SK-N-SH (cell line): ENCODE data around the gene CYP11A1. TPM values are rescaled to one million over a fixed set of nuclear protein-coding genes. Genes with fewer than 3 reads are reported as not detected.

Experiments used
- CTCF ChIA-PET: fragments of 300-600, 350-600 bp; formaldehyde crosslinking; extraction: SDS; loops from one replicate; lab custom pipeline; 2021; lab: Yijun Ruan, JAX
- POLR2A ChIA-PET: fragments of 350-600 bp; sonication (Branson Sonifier 250); formaldehyde crosslinking; extraction: SDS; loops from one replicate; lab custom pipeline; 2020; ENCODE audit warnings: antibody characterized with exemption, inconsistent platforms; lab: Yijun Ruan, JAX
- DNase-seq: peaks from one replicate; pipeline ENCODE4 v3.0.0; 2012
- H2AFZ ChIP-seq: fragments of 200-600 bp; sonication (generic); 2 replicates; pipeline ENCODE4 v1.8.1; 2016; ENCODE audit warnings: antibody characterized with exemption, mild to moderate bottlenecking, low read depth
- H3F3A ChIP-seq: fragments of 200-600 bp; sonication (generic); replicated peaks from 2 replicates; pipeline ENCODE3; 2016; ENCODE audit warnings: antibody characterized with exemption, mild to moderate bottlenecking; ENCODE audit not compliant: insufficient read depth
- H3K27ac ChIP-seq, 2 experiments: fragments of 200-500 bp in 1 of 2; fragments of 200-600 bp in 1 of 2; sonication (Bioruptor generic) in 1 of 2; sonication (generic), shearing (Covaris generic) in 1 of 2; 2 replicates each; pipeline versions ENCODE4 v1.5.1 to v1.6.1; 2014 to 2016; ENCODE audit warnings: low read depth in 2 of 2, inconsistent platforms in 1 of 2, low read length in 1 of 2, mild to moderate bottlenecking in 1 of 2, mixed read lengths in 1 of 2
- H3K27me3 ChIP-seq: fragments of 200-600 bp; sonication (generic), shearing (Covaris generic); 2 replicates; pipeline ENCODE4 v1.6.1; 2016; ENCODE audit warnings: mixed run types; ENCODE audit not compliant: insufficient read depth
- H3K36me3 ChIP-seq, 2 experiments: fragments of 200-500 bp in 1 of 2; fragments of 200-600 bp in 1 of 2; sonication (Bioruptor generic) in 1 of 2; sonication (generic) in 1 of 2; replicated peaks in 1 of 2; 2 replicates each; pipeline versions ENCODE3 to v1.5.1; 2014 to 2016; ENCODE audit warnings: low read length in 1 of 2, mild to moderate bottlenecking in 1 of 2; ENCODE audit not compliant: insufficient read depth in 2 of 2, control insufficient read depth in 1 of 2
- H3K4me1 ChIP-seq, 2 experiments: fragments of 200-500 bp in 1 of 2; fragments of 200-600 bp in 1 of 2; sonication (Bioruptor generic) in 1 of 2; sonication (generic), shearing (Covaris generic) in 1 of 2; 2 replicates each; pipeline versions ENCODE4 v1.5.1 to v1.6.1; 2014 to 2016; ENCODE audit warnings: low read depth in 1 of 2, low read length in 1 of 2, mixed run types in 1 of 2; ENCODE audit not compliant: insufficient read depth in 2 of 2, control insufficient read depth in 1 of 2
- H3K4me2 ChIP-seq: fragments of 200-600 bp; sonication (generic), shearing (Covaris generic); 2 replicates; pipeline ENCODE4 v1.6.1; 2017; ENCODE audit warnings: mixed run types
- H3K4me3 ChIP-seq, 2 experiments: fragments of 200-500 bp in 1 of 2; fragments of 200-600 bp in 1 of 2; sonication (Bioruptor generic) in 1 of 2; sonication (generic), shearing (Covaris generic) in 1 of 2; 2 replicates each; pipeline versions ENCODE4 v1.5.1 to v1.8.1; 2014 to 2016; ENCODE audit warnings: low read depth in 2 of 2, inconsistent platforms in 1 of 2, low read length in 1 of 2, mild to moderate bottlenecking in 1 of 2, mixed read lengths in 1 of 2, moderate library complexity in 1 of 2
- H3K79me2 ChIP-seq: fragments of 200-600 bp; sonication (generic); 2 replicates; pipeline ENCODE4 v1.8.1; 2017; ENCODE audit warnings: mild to moderate bottlenecking; ENCODE audit not compliant: insufficient read depth
- H3K9ac ChIP-seq: fragments of 200-600 bp; sonication (generic); 2 replicates; pipeline ENCODE4 v1.6.1; 2017; ENCODE audit warnings: mixed run types
- H3K9me2 ChIP-seq: fragments of 200-600 bp; sonication (generic); 2 replicates; pipeline ENCODE4 v1.6.1; 2017; ENCODE audit warnings: mixed run types
- H3K9me3 ChIP-seq: fragments of 200-600 bp; sonication (generic); 2 replicates; pipeline ENCODE4 v1.6.1; 2017; ENCODE audit warnings: mixed run types, mild to moderate bottlenecking, moderate library complexity
- H4K20me1 ChIP-seq: fragments of 200-600 bp; sonication (generic); 2 replicates; pipeline ENCODE4 v1.6.1; 2017; ENCODE audit warnings: mild to moderate bottlenecking, mixed run types; ENCODE audit not compliant: insufficient read depth
- ELF1 ChIP-seq: IDR thresholded peaks from 2 replicates; pipeline ENCODE4 v1.4.0; 2012
- EP300 ChIP-seq, 2 experiments: IDR thresholded peaks; 2 replicates each; pipeline versions ENCODE4 v1.4.0 to v1.6.1; 2012; ENCODE audit warnings: borderline replicate concordance in 1 of 2, low read depth in 1 of 2, low read length in 1 of 2
- GABPA ChIP-seq: IDR thresholded peaks from 2 replicates; pipeline ENCODE4 v1.4.0; 2012; ENCODE audit warnings: low read depth, mild to moderate bottlenecking
- IRF3 ChIP-seq: fragments of 150-350 bp; IDR thresholded peaks from 2 replicates; pipeline ENCODE4 v1.6.1; 2016; ENCODE audit warnings: mild to moderate bottlenecking, low read depth, low read length
- JUND ChIP-seq: IDR thresholded peaks from 2 replicates; pipeline ENCODE4 v1.4.0; 2012
- POLR2AphosphoS5 ChIP-seq: IDR thresholded peaks from 2 replicates; pipeline ENCODE4 v1.6.1; 2012; ENCODE audit warnings: low read depth, low read length
- RCOR1 ChIP-seq: fragments of 150-350 bp; IDR thresholded peaks from 2 replicates; pipeline ENCODE4 v1.6.1; 2017; ENCODE audit warnings: antibody characterized with exemption, low read length
- RFX5 ChIP-seq: IDR thresholded peaks from 2 replicates; pipeline ENCODE4 v1.6.1; 2012; ENCODE audit warnings: mild to moderate bottlenecking, improper control_type of control experiment, low read length
- SIN3A ChIP-seq: IDR thresholded peaks from 2 replicates; pipeline ENCODE4 v1.6.1; 2012; ENCODE audit warnings: low read depth, mild to moderate bottlenecking, low read length, moderate library complexity, borderline replicate concordance
- SMC3 ChIP-seq: IDR thresholded peaks from 2 replicates; pipeline ENCODE4 v1.6.1; 2012; ENCODE audit warnings: low read depth, low read length, improper control_type of control experiment
- TEAD4 ChIP-seq: IDR thresholded peaks from 2 replicates; pipeline ENCODE4 v1.4.0; 2012; ENCODE audit warnings: mild to moderate bottlenecking, borderline replicate concordance; ENCODE audit not compliant: insufficient read depth
- USF2 ChIP-seq: fragments of 150-350 bp; IDR thresholded peaks from 2 replicates; pipeline ENCODE4 v1.6.1; 2017; ENCODE audit warnings: antibody characterized with exemption, low read length, low read depth, borderline replicate concordance
- WGBS: methylation state at CpG from one replicate; pipeline ENCODE4 v1.1.6; 2017; ENCODE audit warnings: low lambda C conversion rate; 5-methylcytosine and 5-hydroxymethylcytosine counted together
- polyA plus RNA-seq, 3 experiments: library from polyadenylated mRNA; depleted of rRNA; stranded (reverse); fragments of >200 nt; gene quantifications; 2 replicates each; pipeline ENCODE4 v1.2.3, GENCODE V29; 2012
- TF ChIP-seq, protein P1 (sequence below): IDR thresholded peaks from 2 replicates; pipeline ENCODE4 v1.6.1; 2012; ENCODE audit warnings: mild to moderate bottlenecking, low read depth, low read length, moderate library complexity

Gene CYP11A1
- polyA plus RNA-seq, 1 of the 3 experiments (the other 2 are of a cell fraction), result 0.08 TPM

DNA sequence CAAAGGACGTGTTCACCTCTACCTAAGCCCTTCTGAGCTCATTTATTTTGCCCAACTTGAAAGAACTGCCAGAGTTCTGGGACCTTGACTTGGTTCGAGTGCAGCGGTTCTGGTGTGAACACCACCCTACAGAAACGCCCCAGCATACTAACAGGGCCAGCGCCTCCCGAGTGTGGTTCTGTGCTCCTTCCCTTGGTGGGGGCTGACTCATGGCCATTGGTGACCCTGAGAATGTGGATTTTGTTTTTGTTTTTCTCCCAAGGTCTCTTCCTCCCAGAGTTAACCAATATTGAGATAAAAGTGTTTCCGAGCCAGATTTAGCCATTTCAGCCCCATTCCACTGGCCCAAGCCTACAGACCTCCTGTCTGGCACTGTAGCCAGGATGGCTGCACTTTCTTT, 38.4 kb upstream of the CYP11A1 start:
- POLR2A ChIA-PET, result no interaction called here
- Histone ChIP-seq H3K4me1 (peaks cover 0 to 12% of the 10 kb centered on the region in 2 experiments; a peak in 2 of 4 replicates), H3K4me3 (no peak overlapping the region), H3K9me3 (no peaks in the 10 kb centered on the region)
- TF ChIP-seq JUND (no peak), POLR2AphosphoS5 (no peak), GABPA (no peak), SMC3 (no peak), SIN3A (no peak), EP300 (IDR thresholded peaks at IDR 0.05; ENCODE audit: borderline replicate concordance in 1 of 2, low read depth in 1 of 2, low read length in 1 of 2) (no peak), TEAD4 (no peak), RFX5 (no peak), USF2 (no peak), IRF3 (no peak), RCOR1 (no peak), ELF1 (no peak)
- TF ChIP-seq, protein P1, sequence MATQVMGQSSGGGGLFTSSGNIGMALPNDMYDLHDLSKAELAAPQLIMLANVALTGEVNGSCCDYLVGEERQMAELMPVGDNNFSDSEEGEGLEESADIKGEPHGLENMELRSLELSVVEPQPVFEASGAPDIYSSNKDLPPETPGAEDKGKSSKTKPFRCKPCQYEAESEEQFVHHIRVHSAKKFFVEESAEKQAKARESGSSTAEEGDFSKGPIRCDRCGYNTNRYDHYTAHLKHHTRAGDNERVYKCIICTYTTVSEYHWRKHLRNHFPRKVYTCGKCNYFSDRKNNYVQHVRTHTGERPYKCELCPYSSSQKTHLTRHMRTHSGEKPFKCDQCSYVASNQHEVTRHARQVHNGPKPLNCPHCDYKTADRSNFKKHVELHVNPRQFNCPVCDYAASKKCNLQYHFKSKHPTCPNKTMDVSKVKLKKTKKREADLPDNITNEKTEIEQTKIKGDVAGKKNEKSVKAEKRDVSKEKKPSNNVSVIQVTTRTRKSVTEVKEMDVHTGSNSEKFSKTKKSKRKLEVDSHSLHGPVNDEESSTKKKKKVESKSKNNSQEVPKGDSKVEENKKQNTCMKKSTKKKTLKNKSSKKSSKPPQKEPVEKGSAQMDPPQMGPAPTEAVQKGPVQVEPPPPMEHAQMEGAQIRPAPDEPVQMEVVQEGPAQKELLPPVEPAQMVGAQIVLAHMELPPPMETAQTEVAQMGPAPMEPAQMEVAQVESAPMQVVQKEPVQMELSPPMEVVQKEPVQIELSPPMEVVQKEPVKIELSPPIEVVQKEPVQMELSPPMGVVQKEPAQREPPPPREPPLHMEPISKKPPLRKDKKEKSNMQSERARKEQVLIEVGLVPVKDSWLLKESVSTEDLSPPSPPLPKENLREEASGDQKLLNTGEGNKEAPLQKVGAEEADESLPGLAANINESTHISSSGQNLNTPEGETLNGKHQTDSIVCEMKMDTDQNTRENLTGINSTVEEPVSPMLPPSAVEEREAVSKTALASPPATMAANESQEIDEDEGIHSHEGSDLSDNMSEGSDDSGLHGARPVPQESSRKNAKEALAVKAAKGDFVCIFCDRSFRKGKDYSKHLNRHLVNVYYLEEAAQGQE, result no peak
- TF ChIP-seq, all 33 proteins: peak for 0
- H3K9me2 ChIP-seq, result no peaks in the 10 kb centered on the region
- no peak for DNase-seq
- H3K27me3 ChIP-seq, result no peaks in the 10 kb centered on the region
- H3K36me3 ChIP-seq, result no peaks in the 10 kb centered on the region
- CTCF ChIA-PET, result interaction anchor here (1.2 kb wide), 2 partner anchors 31 to 33 kb away, joined by 4 to 6 read pairs; no protein-coding TSS in a partner anchor
- H2AFZ ChIP-seq, result no peak overlapping the region
- WGBS, result 86% methylated on average over 5 of the region's 7 CpGs
- H3K27ac ChIP-seq, result no peak overlapping the region
- no peaks in the 10 kb centered on the region for H4K20me1 ChIP-seq
- H3K9ac ChIP-seq, result no peak overlapping the region
- no peak overlapping the region for H3K4me2 ChIP-seq
- H3K79me2 ChIP-seq, result no peaks in the 10 kb centered on the region
- H3F3A ChIP-seq, result peaks cover 7% of the 10 kb centered on the region
